ENCODE measurements around the gene TRIP4. TPM values are rescaled to one million over a fixed set of nuclear protein-coding genes. Genes with fewer than 3 reads are reported as not detected.
A peak's percentile ranks its signal among the peaks of the same experiment; 100 is the strongest.

TRIP4 gene
- total and polyA plus RNA-seq, 2 donors (not counting 1 experiment from before 2014, with no cell fraction given): 13.9 to 30.2 TPM

DNA sequence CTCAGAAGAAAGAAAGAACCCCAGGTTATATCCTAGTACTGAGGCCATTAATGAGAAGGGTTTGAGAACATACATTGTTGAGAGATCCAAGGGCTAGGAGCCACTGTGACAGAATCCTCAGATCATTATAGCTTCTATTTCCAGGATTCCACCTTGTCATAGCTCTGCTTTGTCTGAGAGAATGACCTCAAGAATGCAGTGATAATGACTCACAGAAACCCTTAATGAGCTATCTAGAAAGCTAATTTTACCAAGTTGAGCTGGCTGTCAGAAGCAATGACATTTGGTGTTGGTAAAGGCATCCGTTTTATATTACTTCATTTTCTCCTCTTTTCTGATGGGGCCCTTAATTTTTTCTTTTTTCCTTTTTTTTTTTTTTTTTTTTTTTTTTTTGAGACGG, 10.9 kb downstream of the TRIP4 start:
- no peaks in the 10 kb centered on the region for H3K4me1 ChIP-seq (ENCODE audit: control insufficient read depth, extremely low read depth, insufficient read depth, low read length)
- H3K4me2 ChIP-seq (ENCODE audit: extremely low read depth, insufficient read depth, low read length): no peak overlapping the region
- no peaks in the 10 kb centered on the region for H4K20me1 ChIP-seq (ENCODE audit: control insufficient read depth, extremely low read depth, insufficient read depth, low read length)
- H3K79me2 ChIP-seq (ENCODE audit: control insufficient read depth, insufficient read depth, low read length): no peaks in the 10 kb centered on the region
- peaks cover 6% of the 10 kb centered on the region for H3K36me3 ChIP-seq (ENCODE audit: control insufficient read depth, insufficient read depth, low read length)
- H2AFZ ChIP-seq (ENCODE audit: low read length): no peak overlapping the region
- DNase-seq (ENCODE audit: low read depth in 2 of 2): peak in 1 of 2 donors; percentile 53
- H3K9ac ChIP-seq (ENCODE audit: insufficient read depth, low read length): no peak overlapping the region
- no peak overlapping the region for H3K4me3 ChIP-seq (replicated peaks in 1 of 4; ENCODE audit: control extremely low read depth in 1 of 4, insufficient read depth in 1 of 4, low read depth in 3 of 4, low read length in 4 of 4)
- no peaks in the 10 kb centered on the region for H3K27me3 ChIP-seq (ENCODE audit: control insufficient read depth, insufficient read depth, low read length)
- H3K27ac ChIP-seq (ENCODE audit: insufficient read depth, low read length): no peak overlapping the region
- no peaks in the 10 kb centered on the region for H3K9me3 ChIP-seq (ENCODE audit: control insufficient read depth, insufficient read depth, low read depth, low read length)
- TF ChIP-seq, protein P1, sequence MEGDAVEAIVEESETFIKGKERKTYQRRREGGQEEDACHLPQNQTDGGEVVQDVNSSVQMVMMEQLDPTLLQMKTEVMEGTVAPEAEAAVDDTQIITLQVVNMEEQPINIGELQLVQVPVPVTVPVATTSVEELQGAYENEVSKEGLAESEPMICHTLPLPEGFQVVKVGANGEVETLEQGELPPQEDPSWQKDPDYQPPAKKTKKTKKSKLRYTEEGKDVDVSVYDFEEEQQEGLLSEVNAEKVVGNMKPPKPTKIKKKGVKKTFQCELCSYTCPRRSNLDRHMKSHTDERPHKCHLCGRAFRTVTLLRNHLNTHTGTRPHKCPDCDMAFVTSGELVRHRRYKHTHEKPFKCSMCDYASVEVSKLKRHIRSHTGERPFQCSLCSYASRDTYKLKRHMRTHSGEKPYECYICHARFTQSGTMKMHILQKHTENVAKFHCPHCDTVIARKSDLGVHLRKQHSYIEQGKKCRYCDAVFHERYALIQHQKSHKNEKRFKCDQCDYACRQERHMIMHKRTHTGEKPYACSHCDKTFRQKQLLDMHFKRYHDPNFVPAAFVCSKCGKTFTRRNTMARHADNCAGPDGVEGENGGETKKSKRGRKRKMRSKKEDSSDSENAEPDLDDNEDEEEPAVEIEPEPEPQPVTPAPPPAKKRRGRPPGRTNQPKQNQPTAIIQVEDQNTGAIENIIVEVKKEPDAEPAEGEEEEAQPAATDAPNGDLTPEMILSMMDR (conservative IDR thresholded peaks at IDR 0.05 in 1 of 2, IDR thresholded peaks at IDR 0.05 in 1 of 2; ENCODE audit: low read depth in 1 of 2, low read length in 2 of 2): no peak
- TF ChIP-seq EZH2 (IDR thresholded peaks at IDR 0.05; ENCODE audit: low read length, missing control alignments): no peak

DNA sequence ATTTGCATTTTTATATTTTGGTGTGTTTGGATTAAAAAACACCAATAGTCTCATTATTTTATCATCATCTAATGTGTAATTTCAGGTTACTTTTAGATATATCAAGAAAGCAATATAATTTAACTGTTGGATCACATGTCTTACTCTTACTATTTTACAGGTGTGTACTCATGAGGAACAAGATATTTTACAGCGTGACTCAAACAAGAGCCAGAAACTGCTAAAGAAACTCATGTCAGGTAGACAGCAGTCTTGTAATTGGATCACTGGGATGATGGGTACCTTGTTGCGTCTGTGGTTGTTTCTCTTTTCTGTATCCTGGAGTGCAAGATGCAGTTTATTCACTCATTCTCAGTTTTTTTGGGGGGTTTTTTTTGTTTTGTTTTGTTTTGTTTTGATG, 12.9 kb downstream of the TRIP4 start:
- Histone ChIP-seq H3K9me3 (ENCODE audit: control insufficient read depth, insufficient read depth, low read depth, low read length) (no peaks in the 10 kb centered on the region), H3K4me1 (ENCODE audit: control insufficient read depth, extremely low read depth, insufficient read depth, low read length) (no peaks in the 10 kb centered on the region), H3K4me3 (replicated peaks in 1 of 4; ENCODE audit: control extremely low read depth in 1 of 4, insufficient read depth in 1 of 4, low read depth in 3 of 4, low read length in 4 of 4) (no peak overlapping the region), H3K4me2 (ENCODE audit: extremely low read depth, insufficient read depth, low read length) (no peak overlapping the region), H3K79me2 (ENCODE audit: control insufficient read depth, insufficient read depth, low read length) (no peaks in the 10 kb centered on the region), H2AFZ (ENCODE audit: low read length) (no peak overlapping the region), H3K36me3 (ENCODE audit: control insufficient read depth, insufficient read depth, low read length) (peaks cover 6% of the 10 kb centered on the region), H4K20me1 (ENCODE audit: control insufficient read depth, extremely low read depth, insufficient read depth, low read length) (no peaks in the 10 kb centered on the region), H3K9ac (ENCODE audit: insufficient read depth, low read length) (no peak overlapping the region), H3K27ac (ENCODE audit: insufficient read depth, low read length) (no peak overlapping the region), H3K27me3 (ENCODE audit: control insufficient read depth, insufficient read depth, low read length) (no peaks in the 10 kb centered on the region)
- no peak for DNase-seq (ENCODE audit: low read depth in 2 of 2)
- TF ChIP-seq, protein P1 (conservative IDR thresholded peaks at IDR 0.05 in 1 of 2, IDR thresholded peaks at IDR 0.05 in 1 of 2; ENCODE audit: low read depth in 1 of 2, low read length in 2 of 2): no peak
- TF ChIP-seq EZH2 (IDR thresholded peaks at IDR 0.05; ENCODE audit: low read length, missing control alignments): no peak

DNA sequence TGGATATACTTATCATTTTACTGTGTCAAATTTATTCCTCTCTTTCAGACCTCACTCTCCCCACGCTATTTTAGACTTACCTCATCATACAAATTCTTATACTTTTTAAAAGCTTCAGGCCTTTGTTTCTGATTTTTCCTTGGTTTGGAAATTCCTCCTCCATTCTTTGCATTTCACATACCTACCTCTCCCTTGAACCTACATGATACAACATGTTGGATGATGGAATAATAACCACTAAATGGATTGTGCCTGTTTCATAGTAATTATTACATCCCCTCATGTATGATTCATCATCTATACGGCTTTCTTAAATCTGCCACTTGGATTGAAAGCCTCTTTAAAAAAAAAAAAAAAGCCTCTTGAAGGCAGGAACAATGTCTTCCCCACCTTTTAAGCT, 24.6 kb downstream of the TRIP4 start:
- Histone ChIP-seq H4K20me1 (ENCODE audit: control insufficient read depth, extremely low read depth, insufficient read depth, low read length) (no peaks in the 10 kb centered on the region), H3K79me2 (ENCODE audit: control insufficient read depth, insufficient read depth, low read length) (no peaks in the 10 kb centered on the region), H3K4me1 (ENCODE audit: control insufficient read depth, extremely low read depth, insufficient read depth, low read length) (no peaks in the 10 kb centered on the region), H3K36me3 (ENCODE audit: control insufficient read depth, insufficient read depth, low read length) (peaks cover 5% of the 10 kb centered on the region), H3K27me3 (ENCODE audit: control insufficient read depth, insufficient read depth, low read length) (no peaks in the 10 kb centered on the region), H3K4me2 (ENCODE audit: extremely low read depth, insufficient read depth, low read length) (no peak overlapping the region), H3K27ac (ENCODE audit: insufficient read depth, low read length) (no peak overlapping the region), H3K4me3 (replicated peaks in 1 of 4; ENCODE audit: control extremely low read depth in 1 of 4, insufficient read depth in 1 of 4, low read depth in 3 of 4, low read length in 4 of 4) (no peak overlapping the region), H3K9me3 (ENCODE audit: control insufficient read depth, insufficient read depth, low read depth, low read length) (no peaks in the 10 kb centered on the region), H3K9ac (ENCODE audit: insufficient read depth, low read length) (no peak overlapping the region), H2AFZ (ENCODE audit: low read length) (no peak overlapping the region)
- TF ChIP-seq, protein P1 (conservative IDR thresholded peaks at IDR 0.05 in 1 of 2, IDR thresholded peaks at IDR 0.05 in 1 of 2; ENCODE audit: low read depth in 1 of 2, low read length in 2 of 2): no peak
- TF ChIP-seq EZH2 (IDR thresholded peaks at IDR 0.05; ENCODE audit: low read length, missing control alignments): no peak
- DNase-seq (ENCODE audit: low read depth in 2 of 2): no peak

All from fibroblast of lung (primary cell).